ENCODE measurements around the gene AGPS.

AGPS gene

GRCh38 chr2:177392373-177393202 is at the start of gene AGPS:
Gene AGPS (plus strand): TSS chr2:177392773. CDS start chr2:177392790, 17 bp downstream.
- TF ChIP-seq CTCF (IDR thresholded peaks at IDR 0.05; ENCODE audit: control insufficient read depth, insufficient read depth, low read depth, low read length, missing control alignments) = no peak
- DNase-seq (ENCODE audit: low read depth) = no peak
- peak within 1 kb of the TSS; percentile 87 for H3K4me3 ChIP-seq (ENCODE audit: control insufficient read depth, low read depth, low read length)

GRCh38 chr2:177343773-177344172 is 48.8 kb upstream of the AGPS start:
- DNase-seq (ENCODE audit: low read depth) = no peak
- no peak for TF ChIP-seq CTCF (IDR thresholded peaks at IDR 0.05; ENCODE audit: control insufficient read depth, insufficient read depth, low read depth, low read length, missing control alignments)
- H3K4me3 ChIP-seq (ENCODE audit: control insufficient read depth, low read depth, low read length) = no peak overlapping the region

- TF ChIP-seq CTCF (IDR thresholded peaks at IDR 0.05; ENCODE audit: control insufficient read depth, insufficient read depth, low read depth, low read length, missing control alignments) = no peak
- no peak overlapping the region for H3K4me3 ChIP-seq (ENCODE audit: control insufficient read depth, low read depth, low read length)
- DNase-seq (ENCODE audit: low read depth) = no peak
These were observed 48.3 kb upstream of the AGPS start for GRCh38 chr2:177344316-177344715.

- TF ChIP-seq CTCF (IDR thresholded peaks at IDR 0.05; ENCODE audit: control insufficient read depth, insufficient read depth, low read depth, low read length, missing control alignments) = no peak
- DNase-seq (ENCODE audit: low read depth) = no peak
- H3K4me3 ChIP-seq (ENCODE audit: control insufficient read depth, low read depth, low read length) = no peak overlapping the region
These were observed 46.4 kb upstream of the AGPS start for GRCh38 chr2:177346192-177346591.

- no peak overlapping the region for H3K4me3 ChIP-seq (ENCODE audit: control insufficient read depth, low read depth, low read length)
- DNase-seq (ENCODE audit: low read depth) = no peak
- TF ChIP-seq CTCF (IDR thresholded peaks at IDR 0.05; ENCODE audit: control insufficient read depth, insufficient read depth, low read depth, low read length, missing control alignments) = no peak
These were observed 45.0 kb upstream of the AGPS start for GRCh38 chr2:177347570-177347969.

GRCh38 chr2:177348118-177348654 is 44.4 kb upstream of the AGPS start:
- no peak overlapping the region for H3K4me3 ChIP-seq (ENCODE audit: control insufficient read depth, low read depth, low read length)
- no peak for TF ChIP-seq CTCF (IDR thresholded peaks at IDR 0.05; ENCODE audit: control insufficient read depth, insufficient read depth, low read depth, low read length, missing control alignments)
- no peak for DNase-seq (ENCODE audit: low read depth)
